Activated naive CD4-positive, alpha-beta T cell treated with anti-CD3 and anti-CD28 coated beads, Interleukin-2, amount 50 U/mL, for 24 hours (primary cell): ENCODE measurements around the gene LZTS2.
"Not testable (repeated sequence)": the region's sequence is repeated elsewhere in the genome, so short reads cannot be mapped to it uniquely, and the experiment has no call there.

ENCODE experiments used
- H3K27ac Mint-ChIP-seq: one replicate; pipeline ENCODE4 v1.8.0; 2021; ENCODE audit warnings: mild to moderate bottlenecking, mixed read lengths
- H3K27me3 Mint-ChIP-seq: one replicate; pipeline ENCODE4 v1.8.0; 2021; ENCODE audit warnings: mixed read lengths
- H3K36me3 Mint-ChIP-seq: one replicate; pipeline ENCODE4 v1.8.0; 2021; ENCODE audit warnings: mixed read lengths
- H3K4me1 Mint-ChIP-seq: one replicate; pipeline ENCODE4 v1.8.0; 2021; ENCODE audit warnings: mixed read lengths
- H3K4me3 Mint-ChIP-seq: one replicate; pipeline ENCODE4 v1.8.0; 2021; ENCODE audit warnings: mild to moderate bottlenecking, mixed read lengths
- H3K9me3 Mint-ChIP-seq: one replicate; pipeline ENCODE4 v1.8.0; 2021; ENCODE audit warnings: mixed read lengths

The LZTS2 gene

DNA sequence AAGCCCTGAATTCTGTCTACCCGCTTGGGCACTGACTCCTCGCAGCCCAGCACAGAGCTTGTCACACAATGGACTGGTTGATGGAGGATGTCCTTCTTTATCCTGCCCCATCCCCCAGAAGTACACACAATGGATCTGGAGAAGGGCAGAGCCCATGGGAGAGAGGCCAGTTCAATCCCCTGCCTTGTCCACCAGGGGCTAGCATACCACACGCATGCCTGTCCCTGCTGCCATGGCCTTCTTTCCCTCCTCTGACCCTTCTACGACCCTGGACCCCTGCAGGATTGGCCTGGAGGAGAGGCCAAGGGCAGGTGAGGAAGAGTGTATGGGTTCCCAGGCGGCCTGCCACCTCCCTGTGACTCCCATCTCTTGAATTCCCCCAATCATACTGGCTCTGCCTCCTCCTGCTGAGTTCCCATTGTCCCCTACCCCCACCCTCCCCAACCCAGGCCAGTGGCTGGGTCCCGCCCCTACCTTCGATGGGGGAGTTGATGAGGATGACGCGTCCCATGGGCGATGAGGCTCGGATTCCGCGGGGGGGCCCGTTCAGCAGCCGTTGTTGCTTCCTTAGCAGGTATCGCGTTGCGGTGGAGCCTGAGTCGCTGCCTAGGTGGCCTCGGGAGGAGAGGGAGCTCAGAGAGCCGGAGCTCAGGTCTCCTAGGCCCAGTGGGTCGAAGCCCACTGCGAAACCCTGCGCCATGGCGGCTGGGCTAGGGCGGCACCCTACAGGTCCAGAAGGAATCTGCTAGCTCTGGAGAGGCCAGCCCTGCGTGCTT is 30.1 kb downstream of the LZTS2 start:
- Mint-ChIP-seq H3K4me3 (no peak overlapping the region), H3K9me3 (no peaks in the 10 kb centered on the region), H3K27ac (no peak overlapping the region), H3K36me3 (no peaks in the 10 kb centered on the region), H3K27me3 (no peaks in the 10 kb centered on the region), H3K4me1 (peaks cover 14% of the 10 kb centered on the region)

- no peaks in the 10 kb centered on the region for H3K9me3 Mint-ChIP-seq
- H3K27me3 Mint-ChIP-seq: no peaks in the 10 kb centered on the region
- peaks cover 14% of the 10 kb centered on the region for H3K4me1 Mint-ChIP-seq
- H3K36me3 Mint-ChIP-seq: no peaks in the 10 kb centered on the region
- no peak overlapping the region for H3K27ac Mint-ChIP-seq
- H3K4me3 Mint-ChIP-seq: peak overlapping the region; percentile 85
These were observed 31.0 kb downstream of the LZTS2 start for GRCh38 chr10:101030496-101031127.

GRCh38 chr10:101031128-101031795 is 31.7 kb downstream of the LZTS2 start, which contains the start of the genes PDZD7 and SFXN3:
Gene PDZD7, minus strand, starts transcription at chr10:101031129. Its CDS starts 910 bp downstream, at chr10:101030219.
Gene SFXN3, plus strand, starts transcription at chr10:101031234. Its CDS starts 3,461 bp downstream, at chr10:101034695.
- Mint-ChIP-seq H3K27me3 (no peaks in the 10 kb centered on the region), H3K36me3 (no peaks in the 10 kb centered on the region), H3K27ac (peak within 1 kb of the TSS; percentile 81), H3K9me3 (no peaks in the 10 kb centered on the region), H3K4me1 (peaks cover 14% of the 10 kb centered on the region), H3K4me3 (peak within 1 kb of the TSS; percentile 85)

DNA sequence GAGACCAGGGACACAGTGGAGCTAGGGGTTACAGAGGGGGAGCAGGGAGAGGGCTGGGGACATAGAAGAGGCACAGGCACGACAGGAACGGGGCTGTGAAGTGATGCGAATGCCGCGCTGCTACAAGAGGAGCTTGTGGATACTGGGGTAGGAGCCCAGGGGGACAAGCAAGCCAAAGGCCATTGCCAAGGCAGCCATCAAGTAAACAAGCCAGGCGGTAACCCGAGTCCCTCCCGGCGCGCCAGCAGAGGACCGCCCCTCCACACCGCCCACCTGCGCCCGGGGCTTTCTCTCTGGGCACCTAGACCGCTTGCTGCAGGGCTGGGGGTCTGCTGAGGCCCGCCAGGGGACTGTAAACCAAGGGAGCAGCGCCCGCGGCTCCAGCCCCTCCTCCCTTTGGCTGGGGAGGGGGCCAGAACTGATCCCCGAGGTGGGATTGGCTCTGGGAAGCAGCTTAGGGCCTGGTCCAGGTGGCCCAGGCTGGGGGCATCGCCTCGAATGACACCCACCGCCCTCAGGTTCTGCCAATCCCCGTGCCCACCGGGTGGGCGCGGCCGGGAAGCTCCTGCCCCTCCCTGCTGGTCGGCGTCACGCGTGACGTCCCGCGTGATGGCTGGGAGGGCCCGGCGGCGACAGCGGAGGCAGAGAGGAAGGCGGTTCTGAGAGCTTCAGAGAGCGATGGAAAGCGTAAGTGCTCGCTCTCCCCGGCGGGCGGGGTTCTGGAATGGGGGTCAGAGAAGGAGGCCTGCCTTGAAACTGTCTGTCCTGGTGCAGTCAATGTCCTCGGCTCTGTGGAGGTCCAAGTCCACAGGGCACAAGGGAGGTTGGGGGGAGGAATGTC is 32.4 kb downstream of the LZTS2 start:
- Mint-ChIP-seq H3K4me3 (peak overlapping the region; percentile 85), H3K9me3 (no peaks in the 10 kb centered on the region), H3K27me3 (no peaks in the 10 kb centered on the region), H3K27ac (peak overlapping the region; percentile 81), H3K4me1 (peaks cover 14% of the 10 kb centered on the region), H3K36me3 (no peaks in the 10 kb centered on the region)

DNA sequence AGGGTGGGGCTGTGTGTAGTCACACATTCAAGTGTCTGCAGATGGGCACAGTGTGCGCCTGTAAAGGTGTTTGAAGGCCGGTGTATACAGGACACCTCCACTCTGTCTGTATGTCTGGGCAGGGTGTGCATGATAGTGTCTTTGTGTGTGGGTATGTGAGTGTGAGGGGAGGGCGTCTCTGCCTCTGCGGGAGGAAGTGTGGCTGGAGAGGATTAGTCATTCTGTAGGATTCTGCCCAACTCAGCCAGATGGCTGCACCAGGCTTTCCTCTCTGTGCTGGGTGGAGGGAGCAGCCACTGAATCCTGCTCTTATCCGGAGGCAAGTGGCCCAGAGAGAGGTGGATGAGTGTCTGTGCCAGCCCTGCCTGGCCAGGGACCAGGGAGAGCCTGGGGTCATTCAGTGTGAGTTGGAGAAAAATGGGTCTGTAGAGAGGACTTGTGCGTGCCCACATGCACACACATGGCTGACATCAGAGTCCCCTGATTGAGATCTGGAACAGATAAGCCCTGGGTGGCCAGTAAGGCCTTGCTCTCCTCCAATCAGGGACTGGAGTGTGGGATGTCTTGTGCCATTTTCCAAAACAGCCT is 33.1 kb downstream of the LZTS2 start:
- H3K27ac Mint-ChIP-seq: peak overlapping the region; percentile 33
- no peaks in the 10 kb centered on the region for H3K9me3 Mint-ChIP-seq
- no peaks in the 10 kb centered on the region for H3K36me3 Mint-ChIP-seq
- H3K4me3 Mint-ChIP-seq: peak overlapping the region; percentile 85
- H3K4me1 Mint-ChIP-seq: peaks cover 14% of the 10 kb centered on the region
- no peaks in the 10 kb centered on the region for H3K27me3 Mint-ChIP-seq

GRCh38 chr10:101033276-101033675 is 33.7 kb downstream of the LZTS2 start:
- Mint-ChIP-seq H3K4me3 (peak overlapping the region; percentile 45), H3K4me1 (peaks cover 14% of the 10 kb centered on the region), H3K27me3 (no peaks in the 10 kb centered on the region), H3K9me3 (no peaks in the 10 kb centered on the region), H3K27ac (no peak overlapping the region), H3K36me3 (peaks cover 4% of the 10 kb centered on the region)

DNA sequence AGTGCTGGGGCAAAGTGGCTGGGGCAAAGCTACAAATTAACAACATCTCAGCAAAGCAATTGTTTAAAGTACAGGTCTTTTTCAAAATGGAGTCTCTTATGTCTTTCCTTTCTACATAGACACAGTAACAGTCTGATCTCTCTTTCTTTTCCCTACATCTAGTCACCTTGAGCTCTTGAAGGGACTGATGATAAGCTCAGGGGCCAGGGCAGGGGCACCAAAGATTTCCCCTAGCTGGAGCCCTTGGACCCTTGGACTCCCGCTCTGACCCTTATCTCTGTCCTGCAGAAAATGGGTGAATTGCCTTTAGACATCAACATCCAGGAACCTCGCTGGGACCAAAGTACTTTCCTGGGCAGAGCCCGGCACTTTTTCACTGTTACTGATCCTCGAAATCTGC is 34.8 kb downstream of the LZTS2 start:
- H3K4me3 Mint-ChIP-seq, H3K27me3 Mint-ChIP-seq, H3K36me3 Mint-ChIP-seq, H3K9me3 Mint-ChIP-seq, H3K27ac Mint-ChIP-seq: not testable (repeated sequence)
- peaks cover 14% of the 10 kb centered on the region for H3K4me1 Mint-ChIP-seq

DNA sequence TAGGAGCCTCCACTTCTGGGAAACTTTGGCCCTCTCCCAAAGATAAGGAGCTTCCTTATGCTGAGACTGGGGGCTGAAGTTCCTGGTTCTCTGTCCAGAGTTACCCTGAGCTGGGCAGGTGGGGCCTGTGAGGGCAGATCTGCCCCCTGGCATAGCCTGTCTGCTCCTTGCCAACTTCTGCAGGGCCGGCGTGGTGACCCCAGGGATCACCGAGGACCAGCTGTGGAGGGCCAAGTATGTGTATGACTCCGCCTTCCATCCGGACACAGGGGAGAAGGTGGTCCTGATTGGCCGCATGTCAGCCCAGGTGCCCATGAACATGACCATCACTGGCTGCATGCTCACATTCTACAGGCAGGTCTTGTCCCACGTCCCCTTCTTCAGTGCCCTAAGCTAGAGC is 35.7 kb downstream of the LZTS2 start:
- H3K36me3 Mint-ChIP-seq: peaks cover 4% of the 10 kb centered on the region
- peaks cover 14% of the 10 kb centered on the region for H3K4me1 Mint-ChIP-seq
- H3K4me3 Mint-ChIP-seq: no peak overlapping the region

GRCh38 chr10:101035916-101036702 is 36.5 kb downstream of the LZTS2 start:
- peaks cover 4% of the 10 kb centered on the region for H3K36me3 Mint-ChIP-seq
- H3K4me3 Mint-ChIP-seq: no peak overlapping the region
- H3K27ac Mint-ChIP-seq: no peak overlapping the region
- no peaks in the 10 kb centered on the region for H3K27me3 Mint-ChIP-seq
- no peaks in the 10 kb centered on the region for H3K9me3 Mint-ChIP-seq
- H3K4me1 Mint-ChIP-seq: peaks cover 17% of the 10 kb centered on the region

More for the DNA sequence above, 35.7 kb downstream of the LZTS2 start:
- H3K27ac Mint-ChIP-seq: no peak overlapping the region
- H3K27me3 Mint-ChIP-seq: no peaks in the 10 kb centered on the region
- no peaks in the 10 kb centered on the region for H3K9me3 Mint-ChIP-seq

DNA sequence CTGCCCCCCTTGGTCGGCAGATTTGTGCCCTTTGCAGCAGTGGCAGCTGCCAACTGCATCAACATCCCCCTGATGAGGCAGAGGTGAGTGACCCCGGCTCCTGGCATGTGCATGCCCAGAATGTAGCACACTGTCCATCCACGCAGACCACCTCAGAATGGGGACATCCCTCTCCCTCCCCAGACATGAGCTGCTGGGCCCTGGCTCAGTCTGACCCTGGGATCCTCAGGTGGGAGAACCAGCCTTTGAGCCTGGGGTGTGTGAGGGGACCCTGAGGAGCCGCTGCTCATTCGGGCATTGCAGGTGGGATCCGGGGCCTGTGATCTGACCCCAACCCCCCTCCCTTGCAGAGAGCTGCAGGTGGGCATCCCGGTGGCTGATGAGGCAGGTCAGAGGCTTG is 37.1 kb downstream of the LZTS2 start:
- Mint-ChIP-seq H3K4me1 (peaks cover 23% of the 10 kb centered on the region), H3K27me3 (no peaks in the 10 kb centered on the region), H3K36me3 (peaks cover 4% of the 10 kb centered on the region), H3K9me3 (no peaks in the 10 kb centered on the region), H3K4me3 (no peak overlapping the region), H3K27ac (no peak overlapping the region)

- H3K27ac Mint-ChIP-seq: no peak overlapping the region
- H3K36me3 Mint-ChIP-seq: peaks cover 4% of the 10 kb centered on the region
- no peak overlapping the region for H3K4me3 Mint-ChIP-seq
- H3K9me3 Mint-ChIP-seq: no peaks in the 10 kb centered on the region
- peaks cover 27% of the 10 kb centered on the region for H3K4me1 Mint-ChIP-seq
- H3K27me3 Mint-ChIP-seq: no peaks in the 10 kb centered on the region
These were observed 38.9 kb downstream of the LZTS2 start for GRCh38 chr10:101038484-101038883.

- Mint-ChIP-seq H3K36me3 (peaks cover 4% of the 10 kb centered on the region), H3K27ac (no peak overlapping the region), H3K9me3 (no peaks in the 10 kb centered on the region), H3K4me3 (no peak overlapping the region), H3K4me1 (peaks cover 28% of the 10 kb centered on the region), H3K27me3 (no peaks in the 10 kb centered on the region)
These were observed 40.5 kb downstream of the LZTS2 start for GRCh38 chr10:101040061-101040460.

DNA sequence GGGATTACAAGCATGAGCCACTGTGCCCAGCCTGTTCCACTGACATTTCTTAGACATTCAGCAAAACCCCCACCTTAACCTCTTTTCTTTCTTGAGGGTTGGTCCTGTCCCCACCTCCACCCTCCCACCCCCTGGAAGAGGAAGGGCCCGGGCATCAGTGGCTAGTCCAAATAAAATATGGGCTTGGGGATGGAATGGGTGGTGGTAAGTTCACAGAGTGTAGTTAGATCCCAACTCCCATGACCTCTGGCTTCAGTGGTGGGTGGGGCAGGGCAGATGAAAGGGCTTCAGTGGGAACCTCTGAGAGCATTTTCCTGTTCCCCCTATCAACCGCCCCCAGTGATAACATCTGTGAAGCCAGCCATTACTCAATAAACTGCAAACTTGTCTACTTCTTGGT is 41.2 kb downstream of the LZTS2 start:
- Mint-ChIP-seq H3K4me3 (no peak overlapping the region), H3K27me3 (no peaks in the 10 kb centered on the region), H3K4me1 (peaks cover 28% of the 10 kb centered on the region), H3K9me3 (no peaks in the 10 kb centered on the region), H3K36me3 (peaks cover 4% of the 10 kb centered on the region), H3K27ac (no peak overlapping the region)

- no peak overlapping the region for H3K4me3 Mint-ChIP-seq
- H3K36me3 Mint-ChIP-seq: peaks cover 4% of the 10 kb centered on the region
- H3K4me1 Mint-ChIP-seq: peaks cover 28% of the 10 kb centered on the region
- no peak overlapping the region for H3K27ac Mint-ChIP-seq
- H3K9me3 Mint-ChIP-seq: no peaks in the 10 kb centered on the region
- no peaks in the 10 kb centered on the region for H3K27me3 Mint-ChIP-seq
These were observed 41.7 kb downstream of the LZTS2 start for GRCh38 chr10:101041252-101041761.
